Measurements from ENCODE around the gene SLC2A10. TPM values are rescaled to one million over a fixed set of nuclear protein-coding genes. Genes with fewer than 3 reads are reported as not detected.

The SLC2A10 gene
- total RNA-seq, 4 donors from 2014 or later, result 33.7 to 53.0 (median 51.1) TPM

- peak; percentile 30 to 40 for DNase-seq
- TF ChIP-seq POLR2A (IDR thresholded peaks at IDR 0.05), result no peak
- TF ChIP-seq CTCF (IDR thresholded peaks at IDR 0.05), result no peak
- H3K4me1 ChIP-seq, result peaks cover 7 to 32% of the 10 kb centered on the region in 2 donors
- no peaks in the 10 kb centered on the region for H3K36me3 ChIP-seq
- WGBS, 2 donors, result 27 to 100% methylated on average over 1 to 5 of the region's 5 CpGs
- no peak overlapping the region for H3K27ac ChIP-seq
- H3K27me3 ChIP-seq, result no peaks in the 10 kb centered on the region
- H3K9me3 ChIP-seq, result no peaks in the 10 kb centered on the region
- H3K4me3 ChIP-seq (replicated peaks in 1 of 3), result no peak overlapping the region
- intact Hi-C loops (cut with DNase I), result no loop called here
Observed at GRCh38 chr20:46743088-46743487, 33.6 kb downstream of the SLC2A10 start.

DNA sequence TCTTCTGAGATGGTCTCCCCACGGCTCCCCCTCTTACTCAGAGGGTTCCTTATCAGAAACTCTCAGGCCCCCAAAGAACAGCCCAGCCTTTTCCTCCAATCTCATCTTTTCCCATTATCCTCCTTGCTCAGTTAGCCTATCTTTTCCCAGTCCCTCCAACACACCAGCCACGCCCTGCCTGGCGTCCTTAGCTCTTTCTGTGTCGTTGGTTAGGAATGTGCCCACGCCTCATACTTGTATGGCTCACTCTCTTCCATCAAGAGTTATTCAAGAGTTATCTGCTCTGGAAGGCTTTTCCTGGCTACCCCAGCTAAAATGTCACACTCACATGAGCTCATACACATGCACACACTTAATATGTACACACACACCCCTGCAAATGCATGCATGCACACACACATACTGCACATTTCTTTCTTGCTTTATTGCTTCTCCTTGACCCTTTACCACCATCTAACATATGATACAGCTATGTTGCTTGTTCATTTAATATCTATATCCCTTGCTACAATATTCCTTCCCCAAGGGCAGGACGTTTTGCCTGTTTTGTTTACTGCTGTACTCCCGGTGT, 37.6 kb downstream of the SLC2A10 start:
- peak; percentile 45 to 56 for DNase-seq
- intact Hi-C loops (cut with DNase I), result no loop called here
- no peaks in the 10 kb centered on the region for H3K9me3 ChIP-seq
- peak overlapping the region in 1 of 3 donors; percentile 45 for H3K27ac ChIP-seq
- no peak overlapping the region for H3K4me3 ChIP-seq (replicated peaks in 1 of 3)
- TF ChIP-seq CTCF (IDR thresholded peaks at IDR 0.05), result no peak
- TF ChIP-seq POLR2A (IDR thresholded peaks at IDR 0.05), result no peak
- WGBS, 2 donors, result 44 to 51% methylated on average over 7 of the region's 7 CpGs
- peaks cover 4 to 24% of the 10 kb centered on the region in 2 donors for H3K4me1 ChIP-seq
- no peaks in the 10 kb centered on the region for H3K27me3 ChIP-seq
- H3K36me3 ChIP-seq, result no peaks in the 10 kb centered on the region

DNA sequence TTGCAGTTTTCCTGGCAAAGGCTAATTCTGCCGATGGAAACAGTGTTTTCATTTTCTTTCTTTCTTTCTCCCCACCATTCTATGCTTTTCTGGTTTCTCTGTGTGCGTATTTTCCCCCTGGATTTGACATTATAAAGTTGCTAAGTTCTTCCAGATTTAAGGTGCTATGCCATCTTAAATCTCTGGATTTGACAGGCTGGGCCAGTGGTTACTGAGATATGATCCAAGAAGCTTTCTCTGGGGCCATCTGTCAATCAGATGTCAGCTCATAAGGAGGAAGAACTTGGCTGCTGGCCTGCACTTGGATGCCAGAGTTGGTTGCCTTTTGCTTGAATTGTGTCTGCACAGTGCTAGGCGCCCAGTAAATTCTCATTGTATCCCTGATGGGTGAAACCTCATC, 39.7 kb downstream of the SLC2A10 start:
- Histone ChIP-seq H3K4me3 (replicated peaks in 1 of 3) (no peak overlapping the region), H3K36me3 (no peaks in the 10 kb centered on the region), H3K4me1 (peaks cover 4 to 16% of the 10 kb centered on the region in 2 donors), H3K27me3 (no peaks in the 10 kb centered on the region), H3K27ac (no peak overlapping the region), H3K9me3 (no peaks in the 10 kb centered on the region)
- 85 to 87% methylated on average over 3 of the region's 3 CpGs for WGBS, 2 donors
- TF ChIP-seq CTCF (IDR thresholded peaks at IDR 0.05) (no peak), POLR2A (IDR thresholded peaks at IDR 0.05) (no peak)
- intact Hi-C loops (cut with DNase I), result no loop called here
- DNase-seq, result no peak

DNA sequence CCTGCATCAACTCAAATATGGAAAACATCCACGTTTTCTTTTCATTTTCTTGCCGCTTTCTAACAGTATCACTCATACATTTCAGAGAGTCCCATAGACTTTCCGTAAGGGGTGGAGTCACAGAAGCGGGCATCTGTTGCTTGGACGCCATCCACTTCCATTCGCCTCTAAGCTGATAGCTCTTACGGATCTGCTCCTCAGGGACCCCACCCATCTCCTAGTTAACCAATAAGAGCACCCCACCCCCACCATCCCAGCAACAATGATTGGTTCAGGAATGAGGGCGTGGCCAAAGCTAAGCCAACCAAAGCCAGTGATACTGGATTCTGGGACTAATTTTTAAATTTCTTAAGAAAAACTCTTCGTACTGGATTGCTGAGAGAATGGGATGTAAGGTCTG, 42.4 kb downstream of the SLC2A10 start:
- DNase-seq, result no peak
- 72 to 78% methylated on average over 9 of the region's 9 CpGs for WGBS, 2 donors
- Histone ChIP-seq H3K36me3 (no peaks in the 10 kb centered on the region), H3K27me3 (no peaks in the 10 kb centered on the region), H3K4me3 (replicated peaks in 1 of 3) (no peak overlapping the region), H3K27ac (no peak overlapping the region), H3K9me3 (no peaks in the 10 kb centered on the region), H3K4me1 (peaks cover 4 to 14% of the 10 kb centered on the region in 2 donors)
- intact Hi-C loops (cut with DNase I), result loop anchor here (10.0 kb wide), 2 partner anchors 403 to 633 kb away; no protein-coding TSS in a partner anchor
- TF ChIP-seq CTCF (IDR thresholded peaks at IDR 0.05), result no peak
- no peak for TF ChIP-seq POLR2A (IDR thresholded peaks at IDR 0.05)

DNA sequence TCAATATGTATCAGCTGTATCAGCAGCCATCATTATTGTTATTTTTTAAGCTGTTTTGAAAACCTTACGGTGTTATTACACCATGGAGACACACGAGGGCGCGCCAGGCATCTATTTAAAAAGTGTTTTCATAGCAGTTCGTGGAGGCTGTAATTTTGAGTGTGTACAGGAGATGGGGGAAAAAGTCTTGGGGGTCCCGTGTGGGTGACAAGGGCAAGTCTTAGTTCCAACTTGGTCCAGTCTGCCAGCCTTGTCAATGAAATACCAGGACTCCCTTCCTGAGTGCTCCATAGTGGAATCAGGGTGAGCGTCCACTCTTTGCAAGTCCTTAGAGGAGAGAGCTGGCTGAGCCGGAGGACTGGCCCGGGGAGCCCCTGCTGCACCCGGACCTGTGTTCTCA, 43.3 kb downstream of the SLC2A10 start:
- Histone ChIP-seq H3K9me3 (no peaks in the 10 kb centered on the region), H3K4me3 (replicated peaks in 1 of 3) (no peak overlapping the region), H3K4me1 (peaks cover 0 to 5% of the 10 kb centered on the region in 2 donors), H3K27me3 (no peaks in the 10 kb centered on the region), H3K36me3 (no peaks in the 10 kb centered on the region), H3K27ac (no peak overlapping the region)
- intact Hi-C loops (cut with DNase I), result loop anchor here (10.0 kb wide), 2 partner anchors 402 to 632 kb away; no protein-coding TSS in a partner anchor
- peak; percentile 33 to 78 (median 71) for TF ChIP-seq CTCF (IDR thresholded peaks at IDR 0.05)
- TF ChIP-seq POLR2A (IDR thresholded peaks at IDR 0.05), result no peak
- DNase-seq, result peak; percentile 61 to 73
- WGBS, 2 donors, result 12 to 17% methylated on average over 10 of the region's 10 CpGs
